ENCODE results near the gene CA7.

CA7 gene

GRCh38 chr16:66899945-66900710 is 55.9 kb downstream of the CA7 start (continued):
- TF ChIP-seq, protein P1, sequence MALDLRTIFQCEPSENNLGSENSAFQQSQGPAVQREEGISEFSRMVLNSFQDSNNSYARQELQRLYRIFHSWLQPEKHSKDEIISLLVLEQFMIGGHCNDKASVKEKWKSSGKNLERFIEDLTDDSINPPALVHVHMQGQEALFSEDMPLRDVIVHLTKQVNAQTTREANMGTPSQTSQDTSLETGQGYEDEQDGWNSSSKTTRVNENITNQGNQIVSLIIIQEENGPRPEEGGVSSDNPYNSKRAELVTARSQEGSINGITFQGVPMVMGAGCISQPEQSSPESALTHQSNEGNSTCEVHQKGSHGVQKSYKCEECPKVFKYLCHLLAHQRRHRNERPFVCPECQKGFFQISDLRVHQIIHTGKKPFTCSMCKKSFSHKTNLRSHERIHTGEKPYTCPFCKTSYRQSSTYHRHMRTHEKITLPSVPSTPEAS (tag by site-specific recombination; IDR thresholded peaks at IDR 0.05) = 0 out of 2 replicates have a peak, but pooled peaks have one; percentile 20
- TF ChIP-seq PATZ1 (tag by site-specific recombination; IDR thresholded peaks at IDR 0.05) = peak; percentile 86
- TF ChIP-seq ZNF155 (tag by site-specific recombination; IDR thresholded peaks at IDR 0.05) = no peak
- TF ChIP-seq ZNF830 (tag by site-specific recombination; IDR thresholded peaks at IDR 0.05; ENCODE audit: low read depth) = no peak
- TF ChIP-seq TCF7L2 (IDR thresholded peaks at IDR 0.05; ENCODE audit: borderline replicate concordance, low read depth, low read length) = no peak
- TF ChIP-seq ZNF585B (tag by site-specific recombination; IDR thresholded peaks at IDR 0.05) = no peak
- no peak for TF ChIP-seq ZNF274 (IDR thresholded peaks at IDR 0.05; ENCODE audit: low read length)
- no peak for TF ChIP-seq ZNF274 (tag by site-specific recombination; IDR thresholded peaks at IDR 0.05; ENCODE audit: borderline replicate concordance)
- no peak for TF ChIP-seq ZNF677 (tag by site-specific recombination; IDR thresholded peaks at IDR 0.05)
- no peak for TF ChIP-seq ZNF311 (tag by site-specific recombination; IDR thresholded peaks at IDR 0.05; ENCODE audit: borderline replicate concordance)
- no peak for TF ChIP-seq ZNF239 (tag by site-specific recombination; IDR thresholded peaks at IDR 0.05)
- peak; percentile 64 for TF ChIP-seq OSR2 (tag by site-specific recombination; IDR thresholded peaks at IDR 0.05)
- 0 out of 2 replicates have a peak, but pooled peaks have one; percentile 34 for TF ChIP-seq ZNF391 (tag by site-specific recombination; IDR thresholded peaks at IDR 0.05; ENCODE audit: borderline replicate concordance, low read depth)
- TF ChIP-seq ZNF654 (tag by site-specific recombination; IDR thresholded peaks at IDR 0.05; ENCODE audit: low read depth) = no peak
- TF ChIP-seq ZNF449 (tag by site-specific recombination; IDR thresholded peaks at IDR 0.05) = peak; percentile 40; the same call in 1 of the 2 replicates
- TF ChIP-seq ZNF707 (tag by site-specific recombination; IDR thresholded peaks at IDR 0.05) = no peak
- no peak for TF ChIP-seq ZBTB1 (tag by site-specific recombination; IDR thresholded peaks at IDR 0.05)
- TF ChIP-seq ZSCAN23 (tag by site-specific recombination; IDR thresholded peaks at IDR 0.05) = 0 out of 2 replicates have a peak, but pooled peaks have one; percentile 40
- no peak for TF ChIP-seq ZNF529 (tag by site-specific recombination; IDR thresholded peaks at IDR 0.05; ENCODE audit: insufficient replicate concordance)
- no peak for TF ChIP-seq ZNF16 (tag by site-specific recombination; IDR thresholded peaks at IDR 0.05; ENCODE audit: low read depth)
- TF ChIP-seq, protein P2, sequence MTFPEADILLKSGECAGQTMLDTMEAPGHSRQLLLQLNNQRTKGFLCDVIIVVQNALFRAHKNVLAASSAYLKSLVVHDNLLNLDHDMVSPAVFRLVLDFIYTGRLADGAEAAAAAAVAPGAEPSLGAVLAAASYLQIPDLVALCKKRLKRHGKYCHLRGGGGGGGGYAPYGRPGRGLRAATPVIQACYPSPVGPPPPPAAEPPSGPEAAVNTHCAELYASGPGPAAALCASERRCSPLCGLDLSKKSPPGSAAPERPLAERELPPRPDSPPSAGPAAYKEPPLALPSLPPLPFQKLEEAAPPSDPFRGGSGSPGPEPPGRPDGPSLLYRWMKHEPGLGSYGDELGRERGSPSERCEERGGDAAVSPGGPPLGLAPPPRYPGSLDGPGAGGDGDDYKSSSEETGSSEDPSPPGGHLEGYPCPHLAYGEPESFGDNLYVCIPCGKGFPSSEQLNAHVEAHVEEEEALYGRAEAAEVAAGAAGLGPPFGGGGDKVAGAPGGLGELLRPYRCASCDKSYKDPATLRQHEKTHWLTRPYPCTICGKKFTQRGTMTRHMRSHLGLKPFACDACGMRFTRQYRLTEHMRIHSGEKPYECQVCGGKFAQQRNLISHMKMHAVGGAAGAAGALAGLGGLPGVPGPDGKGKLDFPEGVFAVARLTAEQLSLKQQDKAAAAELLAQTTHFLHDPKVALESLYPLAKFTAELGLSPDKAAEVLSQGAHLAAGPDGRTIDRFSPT (tag by site-specific recombination; IDR thresholded peaks at IDR 0.05) = peak; percentile 74
- TF ChIP-seq ZNF621 (tag by site-specific recombination; IDR thresholded peaks at IDR 0.05) = no peak
- TF ChIP-seq BCL11A (tag by site-specific recombination; IDR thresholded peaks at IDR 0.05; ENCODE audit: low read depth) = peak; percentile 60
- peak; percentile 52; the same call in 1 of the 2 replicates for TF ChIP-seq ZNF610 (tag by site-specific recombination; IDR thresholded peaks at IDR 0.05; ENCODE audit: borderline replicate concordance)
- TF ChIP-seq ZNF280C (tag by site-specific recombination; IDR thresholded peaks at IDR 0.05) = no peak
- TF ChIP-seq ZNF37A (tag by site-specific recombination; IDR thresholded peaks at IDR 0.05) = no peak
- TF ChIP-seq SCRT2 (tag by site-specific recombination; IDR thresholded peaks at IDR 0.05) = no peak
- TF ChIP-seq ZNF366 (tag by site-specific recombination; conservative IDR thresholded peaks at IDR 0.05) = peak; percentile 74
- no peak for TF ChIP-seq ZNF174 (tag by site-specific recombination; IDR thresholded peaks at IDR 0.05)
- no peak for TF ChIP-seq ZNF624 (tag by site-specific recombination; IDR thresholded peaks at IDR 0.05)

Data from HEK293 (cell line).